Adrenal gland (tissue), 5 donors: ENCODE measurements around the gene TSPEAR.

Experiments
- POLR2A ChIP-seq, 2 donors: fragments of 450-650 bp; IDR thresholded peaks; one replicate each; pipeline ENCODE4 v1.6.1; 2017; ENCODE audit warnings: antibody characterized with exemption in 2 of 2, mild to moderate bottlenecking in 2 of 2, moderate library complexity in 1 of 2
- TF ChIP-seq, protein P1 (sequence below), 6 experiments: fragments of 450-650 bp in 4 of 6; fragments of 200-600 bp in 2 of 6; sonication (generic) in 1 of 6; IDR thresholded peaks; 1 replicate in 5 of 6; 2 replicates in 1 of 6; pipeline versions ENCODE4 v1.5.1 to v1.8.0; 2016 to 2021; ENCODE audit warnings: antibody characterized with exemption in 6 of 6, mild to moderate bottlenecking in 2 of 6, moderate library complexity in 1 of 6
- donor health status: DM: no; HTN: no; CAD: no.

DNA sequence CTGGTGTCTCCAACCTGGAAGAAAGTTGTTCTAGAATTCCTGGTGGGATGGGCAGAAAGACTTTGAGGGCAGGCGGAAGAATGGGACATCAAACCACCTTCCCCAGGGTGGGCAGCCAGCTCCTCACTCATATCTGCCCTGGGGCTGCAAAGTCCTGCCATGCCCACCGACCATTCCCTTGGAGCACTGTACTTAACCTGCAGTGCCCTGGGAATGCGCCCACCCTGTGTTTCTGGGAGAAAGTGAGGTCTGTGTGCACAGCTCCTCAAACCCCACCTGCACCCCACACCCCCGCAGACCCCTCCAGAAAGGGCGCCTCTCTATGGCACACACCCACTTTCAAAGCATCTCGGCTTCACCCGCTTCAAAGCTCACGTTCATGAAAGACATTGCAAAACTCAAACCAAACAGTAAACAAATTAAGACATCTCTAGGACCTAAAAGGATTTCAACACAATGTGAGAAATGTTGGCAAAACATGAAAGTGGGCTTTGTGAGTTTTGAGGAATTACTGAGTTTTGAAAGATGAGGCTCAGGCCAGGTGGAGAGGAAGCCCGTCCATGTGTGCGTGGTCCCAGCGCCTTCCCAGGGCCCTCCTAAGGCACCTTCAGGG, 196.5 kb downstream of the TSPEAR start:
- no peak for TF ChIP-seq POLR2A (IDR thresholded peaks at IDR 0.05)
- TF ChIP-seq, protein P1, sequence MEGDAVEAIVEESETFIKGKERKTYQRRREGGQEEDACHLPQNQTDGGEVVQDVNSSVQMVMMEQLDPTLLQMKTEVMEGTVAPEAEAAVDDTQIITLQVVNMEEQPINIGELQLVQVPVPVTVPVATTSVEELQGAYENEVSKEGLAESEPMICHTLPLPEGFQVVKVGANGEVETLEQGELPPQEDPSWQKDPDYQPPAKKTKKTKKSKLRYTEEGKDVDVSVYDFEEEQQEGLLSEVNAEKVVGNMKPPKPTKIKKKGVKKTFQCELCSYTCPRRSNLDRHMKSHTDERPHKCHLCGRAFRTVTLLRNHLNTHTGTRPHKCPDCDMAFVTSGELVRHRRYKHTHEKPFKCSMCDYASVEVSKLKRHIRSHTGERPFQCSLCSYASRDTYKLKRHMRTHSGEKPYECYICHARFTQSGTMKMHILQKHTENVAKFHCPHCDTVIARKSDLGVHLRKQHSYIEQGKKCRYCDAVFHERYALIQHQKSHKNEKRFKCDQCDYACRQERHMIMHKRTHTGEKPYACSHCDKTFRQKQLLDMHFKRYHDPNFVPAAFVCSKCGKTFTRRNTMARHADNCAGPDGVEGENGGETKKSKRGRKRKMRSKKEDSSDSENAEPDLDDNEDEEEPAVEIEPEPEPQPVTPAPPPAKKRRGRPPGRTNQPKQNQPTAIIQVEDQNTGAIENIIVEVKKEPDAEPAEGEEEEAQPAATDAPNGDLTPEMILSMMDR (IDR thresholded peaks at IDR 0.05): no peak
